ENCODE measurements around the gene ARID5A.

ARID5A gene

DNA sequence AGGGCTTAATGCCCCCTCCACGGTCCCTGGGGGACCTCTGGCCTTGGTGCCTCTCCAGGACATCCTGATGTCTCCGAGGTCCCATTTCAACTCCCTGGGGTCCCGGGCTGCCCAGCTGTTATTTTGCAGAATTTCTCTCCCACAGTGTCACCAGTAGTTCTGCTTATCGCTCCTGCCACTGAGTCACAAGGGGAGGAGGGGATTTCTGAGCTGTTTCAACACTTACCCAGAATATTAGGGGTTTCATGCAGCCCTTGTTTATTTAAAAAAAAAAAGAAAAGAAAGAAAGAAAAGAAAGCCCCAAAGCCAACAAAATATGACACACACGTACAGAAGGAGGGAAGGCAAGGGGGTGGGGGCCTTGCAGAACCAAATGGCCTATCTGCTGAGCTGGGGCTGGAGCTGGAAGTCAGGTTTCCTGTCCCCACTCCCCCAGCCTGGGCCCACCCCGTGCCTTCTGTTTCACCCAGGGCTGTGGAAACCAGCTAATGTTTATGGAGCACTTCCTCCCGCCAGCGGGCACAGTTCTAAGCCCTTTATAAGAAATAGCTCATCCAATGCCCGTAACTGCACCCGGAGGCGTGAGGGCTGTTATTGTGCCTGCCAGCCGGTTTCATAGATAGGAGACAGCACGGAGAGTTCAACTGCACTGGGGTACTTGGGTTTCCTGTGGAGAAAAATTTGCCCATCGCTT, 8.4 kb upstream of the ARID5A start:
- DNase-seq = peak; percentile 86

- peak; percentile 62 for DNase-seq
Measured at GRCh38 chr2:96528700-96529375, 7.7 kb upstream of the ARID5A start.

- no peak for DNase-seq
Measured at GRCh38 chr2:96529376-96530143, 7.0 kb upstream of the ARID5A start.

DNA sequence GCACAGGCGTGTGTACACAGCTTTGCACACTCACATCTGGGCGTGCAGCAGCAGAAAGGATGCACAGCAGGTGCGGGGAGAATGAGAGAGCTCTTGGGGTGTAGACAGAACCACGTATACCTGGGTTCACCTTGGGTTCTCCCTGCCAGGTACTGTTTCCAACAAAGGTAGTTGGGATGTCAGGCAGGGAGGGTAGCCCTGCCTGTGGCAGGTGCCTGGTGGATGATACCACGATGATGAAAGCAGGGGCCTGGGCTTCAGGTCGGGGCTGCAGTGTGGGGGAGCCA, 6.5 kb upstream of the ARID5A start:
- no peak for DNase-seq

- no peak for DNase-seq
Measured at GRCh38 chr2:96530474-96531357, 5.8 kb upstream of the ARID5A start.

GRCh38 chr2:96531366-96531765, 5.2 kb upstream of the ARID5A start:
- no peak for DNase-seq

- DNase-seq = peak; percentile 98
Measured at GRCh38 chr2:96531872-96532505, 4.6 kb upstream of the ARID5A start.

- no peak for DNase-seq
Measured at GRCh38 chr2:96532641-96533291, 3.8 kb upstream of the ARID5A start.

- no peak for DNase-seq
Measured at GRCh38 chr2:96533292-96534073, 3.1 kb upstream of the ARID5A start.

DNA sequence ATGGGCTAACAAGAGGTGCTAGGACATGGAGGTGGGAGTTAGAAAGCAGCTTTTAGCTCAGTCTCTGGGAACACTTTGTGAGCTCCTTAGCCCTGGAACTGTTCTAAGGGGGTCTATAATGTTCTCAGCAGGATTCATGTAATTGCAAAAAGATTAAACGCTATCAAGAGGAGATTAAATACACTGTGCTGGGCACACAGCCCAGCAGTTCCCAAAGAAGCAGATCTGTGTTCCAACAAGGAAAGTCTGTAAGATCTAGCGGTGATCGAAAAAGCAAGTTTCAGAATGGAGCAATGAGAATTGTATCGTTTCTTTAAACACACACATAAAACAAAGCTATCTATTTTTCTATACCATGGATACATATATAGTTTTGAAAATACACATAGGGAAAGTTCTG, 2.4 kb upstream of the ARID5A start:
- no peak for DNase-seq

DNA sequence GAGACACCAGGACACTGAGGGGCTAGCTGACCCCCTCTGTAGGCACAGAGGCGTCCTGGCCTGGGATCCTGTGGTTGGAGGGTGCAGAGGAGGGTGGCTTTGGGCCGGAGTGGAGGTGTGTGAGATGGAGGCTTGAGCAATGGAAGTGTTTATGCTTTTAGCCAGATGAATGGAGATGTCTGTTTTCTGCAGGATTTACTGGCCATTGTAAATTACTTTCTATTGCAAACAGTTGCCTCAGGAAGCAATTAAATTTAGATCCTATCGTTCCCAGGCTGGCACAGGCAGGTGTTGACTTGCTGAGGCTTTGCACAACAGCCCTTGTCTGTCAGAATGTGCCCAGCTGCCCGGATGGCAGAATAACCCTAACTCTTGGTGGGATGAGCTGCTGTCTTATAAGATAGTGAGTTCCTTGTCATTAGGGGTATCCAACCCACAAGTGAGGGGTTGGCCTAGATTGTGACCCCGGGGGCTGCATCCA, 1.8 kb upstream of the ARID5A start:
- DNase-seq = no peak

GRCh38 chr2:96535331-96535730, 1.2 kb upstream of the ARID5A start:
- no peak for DNase-seq

GRCh38 chr2:96537066-96537733, 648 bp downstream of the ARID5A start:
- peak; percentile 92 for DNase-seq

GRCh38 chr2:96537734-96538486, 1.4 kb downstream of the ARID5A start:
- DNase-seq = peak; percentile 52

- DNase-seq = peak; percentile 56
Measured at GRCh38 chr2:96538487-96539214, 2.1 kb downstream of the ARID5A start.

DNA sequence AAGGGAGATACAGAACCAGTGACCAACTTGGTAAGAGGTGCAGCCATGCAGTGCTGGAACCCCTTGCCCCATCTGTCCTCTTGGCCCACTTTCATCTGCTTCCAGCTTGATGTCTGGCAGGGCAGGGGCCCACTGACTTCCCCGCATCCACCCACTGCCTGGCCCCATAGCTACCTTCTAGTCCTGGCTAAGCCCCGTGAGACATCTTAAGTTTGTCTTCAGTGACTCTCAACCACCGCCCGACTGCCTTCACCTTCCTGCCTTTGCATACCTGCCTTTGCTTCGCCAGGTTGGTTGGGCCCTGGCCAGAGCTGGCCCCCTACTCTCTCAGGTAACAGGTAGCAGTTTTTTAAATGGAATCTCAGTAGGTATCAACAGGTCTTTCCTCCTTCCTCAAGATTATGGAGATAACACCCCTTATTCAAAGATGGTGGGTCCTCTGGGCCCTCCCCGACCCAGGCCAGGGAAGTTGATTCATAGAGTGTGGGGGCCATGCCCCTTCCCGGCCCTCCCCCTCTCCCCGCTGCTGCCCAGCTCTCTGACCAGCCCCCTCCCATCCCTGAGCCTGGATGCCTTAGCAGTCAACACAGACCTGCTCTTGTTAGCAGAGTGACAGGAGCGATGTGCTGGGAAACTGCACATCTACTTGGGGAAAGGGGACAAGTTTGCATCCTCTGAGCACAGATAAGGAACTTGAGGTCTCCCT, 2.8 kb downstream of the ARID5A start:
- no peak for DNase-seq

DNA sequence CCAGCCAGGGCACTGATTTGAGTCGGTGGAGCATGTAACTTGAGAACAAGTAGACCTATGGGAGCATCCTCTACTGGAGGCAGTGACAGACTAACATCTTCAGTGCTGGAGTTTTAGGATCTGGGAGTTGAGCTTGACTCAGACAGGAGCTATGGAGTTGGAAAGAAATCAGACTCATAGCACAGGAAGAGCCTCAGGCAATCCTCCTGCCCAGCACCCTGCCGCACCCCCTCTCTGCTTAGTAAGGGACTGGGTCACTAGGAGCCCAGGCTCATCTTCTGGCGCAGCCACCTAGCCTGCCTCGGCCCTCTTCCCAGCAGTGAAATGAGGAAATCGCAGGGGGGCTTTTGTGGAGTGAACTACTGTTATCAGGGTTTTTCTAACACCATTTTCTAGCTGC, 3.6 kb downstream of the ARID5A start:
- peak; percentile 14 for DNase-seq

Measured in RPMI8226 (cell line).